GM19468 (cell line): ENCODE measurements around the gene RSPO3.

ENCODE experiments used
- ATAC-seq: cut with Tn5 transposase; IDR thresholded peaks from one replicate; pipeline ENCODE4 v1.9.1; 2021; ENCODE audit warnings: mild to moderate bottlenecking, moderate library complexity, moderate number of reproducible peaks; ENCODE audit not compliant: unreplicated experiment; ENCODE audit errors: extremely low read depth

RSPO3 gene

DNA sequence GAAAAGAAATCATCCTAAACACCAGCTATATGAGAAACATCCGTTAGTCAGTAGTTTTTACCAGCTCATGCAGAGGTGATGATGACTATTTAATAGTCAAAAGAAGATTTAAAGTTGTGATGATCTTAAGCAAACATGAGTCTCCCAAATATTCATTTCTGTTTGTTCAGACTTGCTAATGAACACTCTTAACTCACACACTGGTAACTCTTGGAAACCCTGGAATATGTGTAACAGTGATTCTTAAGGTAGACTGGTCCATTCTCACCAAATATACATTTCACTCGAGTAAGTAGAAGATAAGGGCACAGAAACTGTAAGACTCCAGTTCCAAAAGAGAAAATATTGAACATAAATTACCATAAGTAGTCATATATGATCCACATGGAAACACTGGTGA is 29.1 kb downstream of the RSPO3 start:
- no peak for ATAC-seq

- ATAC-seq = no peak
These were observed 30.0 kb downstream of the RSPO3 start for GRCh38 chr6:127148511-127148910.

DNA sequence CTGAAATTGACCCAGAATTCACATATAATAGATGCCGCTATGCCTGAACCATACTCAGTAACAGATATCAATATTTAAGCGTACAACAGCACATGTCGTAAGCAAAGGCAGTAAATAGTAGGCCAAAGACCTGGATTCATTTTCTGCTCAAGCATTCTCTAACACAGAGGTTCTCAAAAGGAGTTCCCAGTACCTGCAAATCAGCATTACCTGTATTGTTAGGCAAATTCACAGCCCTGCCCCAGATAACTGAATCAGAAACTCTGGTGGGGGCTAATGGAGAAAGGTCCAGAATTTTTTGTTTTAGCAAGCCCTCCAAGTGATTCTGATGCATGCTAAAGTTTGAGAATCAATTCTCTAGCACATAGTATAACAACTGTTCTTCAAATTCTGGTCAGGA is 36.0 kb downstream of the RSPO3 start:
- no peak for ATAC-seq

- ATAC-seq = no peak
These were observed 42.0 kb downstream of the RSPO3 start for GRCh38 chr6:127160484-127160883.

- ATAC-seq = no peak
These were observed 44.4 kb downstream of the RSPO3 start for GRCh38 chr6:127162836-127163235.

DNA sequence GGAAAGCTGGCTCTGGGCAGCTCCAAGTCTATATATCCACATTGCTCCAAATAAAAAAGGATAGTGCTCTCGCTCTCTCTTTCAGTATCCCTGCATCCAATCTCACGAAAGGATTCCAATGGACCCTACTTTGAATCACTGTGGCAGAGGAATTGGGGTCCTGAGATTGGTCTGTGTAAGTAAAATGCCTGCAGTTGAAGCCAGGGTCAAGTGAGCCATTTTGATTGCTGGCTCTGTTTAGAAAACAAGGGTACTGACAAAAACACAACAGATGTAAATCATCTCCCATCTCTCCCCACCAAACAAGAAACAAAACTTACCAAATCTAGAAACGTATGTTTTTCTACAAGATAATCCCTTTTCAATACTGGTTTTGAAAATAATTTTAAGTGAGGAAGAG is 45.6 kb downstream of the RSPO3 start:
- ATAC-seq = no peak

DNA sequence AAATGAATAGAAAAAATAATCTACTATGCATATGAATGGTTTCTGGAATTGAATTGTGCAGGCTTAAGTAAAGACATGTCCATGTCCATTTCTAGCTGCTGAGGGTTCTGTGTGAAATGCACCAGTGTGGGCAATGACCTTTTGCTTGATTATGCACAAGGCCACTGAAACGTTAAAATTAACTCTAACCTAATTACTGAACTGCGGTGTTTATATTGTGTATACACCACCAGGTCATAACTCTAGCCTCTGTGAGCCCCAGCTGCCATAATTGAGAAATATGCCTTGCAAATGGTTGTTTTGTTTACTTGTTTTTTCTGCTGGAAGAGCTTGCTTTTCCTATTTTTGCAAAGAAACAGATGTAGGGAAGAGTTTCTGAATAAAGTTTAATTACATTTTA is 46.1 kb downstream of the RSPO3 start:
- no peak for ATAC-seq

DNA sequence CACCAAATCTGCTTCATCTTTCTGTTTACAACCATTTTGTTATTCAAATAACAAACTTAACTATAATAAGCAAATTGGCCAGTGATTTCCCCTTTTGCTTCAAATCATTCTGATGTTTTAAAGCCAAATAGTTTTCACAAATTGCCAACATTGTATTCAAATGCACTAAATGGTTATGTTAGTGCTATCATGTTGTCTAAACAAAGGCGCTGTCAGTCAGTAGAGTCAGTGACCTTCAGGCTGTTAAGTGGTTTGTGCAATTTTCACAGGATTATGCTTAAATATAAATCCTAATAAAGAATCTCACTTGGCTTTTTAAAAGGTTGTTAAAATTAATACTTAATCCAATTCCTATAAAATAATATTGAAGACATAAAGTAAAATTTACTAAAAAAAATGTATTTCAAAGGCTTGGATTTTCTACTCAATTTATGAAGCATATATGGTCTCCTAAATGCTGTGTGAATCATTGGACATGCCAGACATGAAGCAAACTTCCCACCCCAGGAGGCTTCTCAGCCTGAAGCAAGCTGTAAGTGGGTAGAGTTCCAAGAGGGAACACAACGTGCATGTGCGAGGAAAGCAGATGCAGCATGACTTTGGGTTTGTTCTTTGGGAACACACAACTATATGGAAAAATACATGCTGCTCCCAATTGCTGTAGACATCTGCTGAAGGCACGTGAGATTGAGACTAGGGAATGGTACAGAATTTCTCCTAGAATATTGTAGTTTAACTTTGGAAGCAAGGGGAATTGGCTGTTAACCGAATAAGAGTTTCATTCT is 54.9 kb downstream of the RSPO3 start:
- ATAC-seq = no peak

DNA sequence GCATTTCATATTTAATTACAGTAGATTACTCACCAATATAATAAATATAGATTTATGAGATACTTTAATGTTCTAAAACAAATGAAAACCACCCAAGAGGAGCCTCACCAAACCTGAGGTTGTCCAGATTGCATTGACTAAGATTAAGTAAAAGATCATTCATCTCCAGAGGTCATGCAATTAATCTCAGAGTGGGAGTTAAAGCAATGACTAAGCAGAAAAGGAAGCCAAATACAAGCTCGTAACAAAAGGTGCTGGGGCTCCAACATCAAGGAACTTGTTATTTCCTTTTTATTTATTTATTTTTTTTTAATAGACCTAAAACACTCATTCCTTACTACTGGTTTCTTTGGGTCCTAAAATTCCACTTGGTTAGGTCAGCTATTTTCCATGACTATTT is 57.7 kb downstream of the RSPO3 start:
- no peak for ATAC-seq

GRCh38 chr6:127177030-127177922 is 58.8 kb downstream of the RSPO3 start:
- ATAC-seq = no peak

GRCh38 chr6:127177923-127178231 is 59.4 kb downstream of the RSPO3 start:
- no peak for ATAC-seq

- ATAC-seq = no peak
These were observed 60.3 kb downstream of the RSPO3 start for GRCh38 chr6:127178746-127179145.

GRCh38 chr6:127180426-127180825 is 62.0 kb downstream of the RSPO3 start:
- ATAC-seq = no peak

- ATAC-seq = no peak
These were observed 64.0 kb downstream of the RSPO3 start for GRCh38 chr6:127182501-127182900.

GRCh38 chr6:127185437-127185995 is 67.0 kb downstream of the RSPO3 start:
- no peak for ATAC-seq

DNA sequence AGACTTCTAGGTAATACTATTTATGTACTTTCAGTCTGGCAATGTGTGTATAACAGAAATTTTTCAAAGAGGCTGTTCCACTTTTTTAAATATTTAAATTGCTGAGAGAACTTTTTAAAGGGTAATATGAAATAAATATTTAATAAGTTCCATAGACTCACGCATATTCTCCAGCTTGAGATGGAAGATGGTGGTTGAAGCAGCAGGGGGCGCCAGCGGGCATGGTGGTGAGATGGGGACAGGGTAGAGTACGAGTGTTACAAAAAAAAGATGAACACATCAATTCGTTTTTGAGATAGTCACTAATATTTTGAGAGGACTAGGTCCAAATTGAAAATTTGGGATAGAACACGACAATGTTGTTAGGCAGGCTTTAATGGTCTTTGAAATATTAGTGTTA is 68.4 kb downstream of the RSPO3 start:
- ATAC-seq = no peak

DNA sequence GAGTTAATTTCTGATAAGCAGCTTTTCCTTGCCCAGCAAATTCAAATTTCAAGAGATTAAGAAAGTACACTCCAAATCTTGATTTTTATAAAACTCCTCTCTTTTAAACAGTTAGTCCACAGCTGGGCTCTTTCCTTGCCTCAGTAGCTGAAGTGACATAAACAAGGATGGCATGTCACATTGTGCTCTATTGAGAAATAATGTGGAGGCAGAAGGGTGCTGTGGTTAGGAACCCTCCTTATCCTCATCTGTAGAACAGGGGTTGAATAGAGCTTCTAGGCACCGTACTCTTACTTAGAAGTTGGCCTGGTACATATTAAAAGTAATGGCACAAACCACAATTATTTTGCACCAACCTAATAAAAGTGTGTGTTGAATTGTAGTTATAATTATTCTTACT is 70.3 kb downstream of the RSPO3 start:
- ATAC-seq = no peak

GRCh38 chr6:127190552-127190951 is 72.1 kb downstream of the RSPO3 start:
- ATAC-seq = no peak

DNA sequence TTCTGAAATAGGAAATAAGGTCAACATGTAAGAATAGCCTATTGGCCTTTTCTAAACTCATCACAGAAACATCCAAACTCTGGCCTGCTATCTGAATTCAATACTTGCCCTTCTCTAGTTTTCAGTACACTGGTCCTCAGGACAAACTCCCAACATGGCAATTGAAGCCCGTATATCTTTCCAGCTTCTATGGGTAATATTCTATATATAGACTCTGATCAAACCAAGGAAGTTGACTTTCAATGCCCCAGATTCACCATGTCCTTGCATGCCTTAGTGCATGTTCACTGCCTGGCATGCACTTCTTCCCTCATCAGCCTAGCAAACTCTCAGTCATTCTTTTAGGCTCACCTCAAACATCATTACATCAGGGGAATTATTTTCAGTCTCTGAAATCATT is 73.2 kb downstream of the RSPO3 start:
- no peak for ATAC-seq

GRCh38 chr6:127192911-127193541 is 74.6 kb downstream of the RSPO3 start:
- ATAC-seq = no peak

DNA sequence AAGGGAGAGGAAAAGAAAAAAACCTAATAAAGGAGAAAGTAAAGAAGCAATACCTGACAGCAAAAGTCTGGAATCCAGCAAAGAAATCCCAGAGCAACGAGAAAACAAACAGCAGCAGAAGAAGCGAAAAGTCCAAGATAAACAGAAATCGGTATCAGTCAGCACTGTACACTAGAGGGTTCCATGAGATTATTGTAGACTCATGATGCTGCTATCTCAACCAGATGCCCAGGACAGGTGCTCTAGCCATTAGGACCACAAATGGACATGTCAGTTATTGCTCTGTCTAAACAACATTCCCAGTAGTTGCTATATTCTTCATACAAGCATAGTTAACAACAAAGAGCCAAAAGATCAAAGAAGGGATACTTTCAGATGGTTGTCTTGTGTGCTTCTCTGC is 77.4 kb downstream of the RSPO3 start:
- ATAC-seq = no peak
